Measurements from ENCODE around the gene FMNL2.

DNA sequence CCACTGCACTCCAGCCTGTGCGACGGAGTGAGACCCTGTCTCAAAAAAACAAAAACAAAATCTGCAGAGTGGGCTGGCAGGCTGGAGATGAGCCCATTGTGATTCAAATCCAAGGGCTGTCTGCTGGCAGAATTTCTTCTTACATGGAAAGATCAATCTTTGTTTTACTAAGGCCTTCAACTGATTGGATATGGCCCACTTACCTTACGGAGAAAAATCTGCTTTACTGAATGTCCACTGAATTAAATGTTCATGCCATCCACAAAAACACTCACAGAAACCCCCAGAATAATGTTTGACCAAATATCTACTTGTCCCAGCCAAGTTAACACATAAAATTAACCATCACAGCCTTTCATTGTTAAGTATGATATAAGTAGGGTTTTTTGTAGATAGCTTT is 8.3 kb upstream of the FMNL2 start:
- TF ChIP-seq POLR2A (IDR thresholded peaks at IDR 0.05; ENCODE audit: low read length) = no peak
- TF ChIP-seq GATA1 (IDR thresholded peaks at IDR 0.05; ENCODE audit: low read depth, low read length) = no peak

All from erythroblast (primary cell).